Effector memory CD8-positive, alpha-beta T cell (primary cell): ENCODE results near the gene DOK4.

ENCODE experiments used
- ATAC-seq: fragments of 150-1000 bp; cut with Tn5 transposase; replicated peaks from 2 replicates; pipeline ENCODE4 v1.10.0; 2021; ENCODE audit warnings: mild to moderate bottlenecking, moderate library complexity
- DNase-seq, 3 experiments: peaks; one replicate each; pipeline ENCODE4 v3.0.0; 2021
- H3K27ac Mint-ChIP-seq, 2 donors: one replicate each; pipeline ENCODE4 v1.8.0; 2022; ENCODE audit warnings: mild to moderate bottlenecking in 2 of 2, mixed read lengths in 2 of 2, moderate library complexity in 2 of 2
- H3K27me3 Mint-ChIP-seq, 2 donors: one replicate each; pipeline ENCODE4 v1.8.0; 2022; ENCODE audit warnings: mixed read lengths in 2 of 2
- H3K36me3 Mint-ChIP-seq: one replicate; pipeline ENCODE4 v1.8.0; 2022; ENCODE audit warnings: mild to moderate bottlenecking, moderate library complexity, mixed read lengths; ENCODE audit not compliant: insufficient read depth
- H3K4me1 Mint-ChIP-seq, 2 donors: one replicate each; pipeline ENCODE4 v1.8.0; 2022; ENCODE audit warnings: low read depth in 2 of 2, mixed read lengths in 2 of 2
- H3K4me3 Mint-ChIP-seq, 2 donors: one replicate each; pipeline ENCODE4 v1.8.0; 2022; ENCODE audit warnings: mild to moderate bottlenecking in 2 of 2, mixed read lengths in 2 of 2, moderate library complexity in 2 of 2
- H3K9me3 Mint-ChIP-seq, 2 donors: one replicate each; pipeline ENCODE4 v1.8.0; 2022; ENCODE audit warnings: mixed read lengths in 2 of 2
- total RNA-seq, 9 experiments: gene quantifications; one replicate each; lab custom pipeline; 2026; lab: John Stamatoyannopoulos, UW

Gene DOK4
- 3.0 to 14.5 (median 4.0) reads per million in 9 experiments for total RNA-seq

- peak; percentile 90 for ATAC-seq
- H3K9me3 Mint-ChIP-seq, result no peaks in the 10 kb centered on the region
- peak within 1 kb of the TSS; percentile 88 to 91 for H3K27ac Mint-ChIP-seq
- peak; percentile 64 to 71 (median 66) for DNase-seq
- H3K4me1 Mint-ChIP-seq, result peaks cover 19 to 20% of the 10 kb centered on the region in 2 donors
- H3K27me3 Mint-ChIP-seq, result no peaks in the 10 kb centered on the region
- peak within 1 kb of the TSS; percentile 91 to 95 for H3K4me3 Mint-ChIP-seq
- peaks cover 3% of the 10 kb centered on the region for H3K36me3 Mint-ChIP-seq
Observed at GRCh38 chr16:57485916-57486857, at the start of gene DOK4. DOK4 (minus strand) TSS chr16:57486493; CDS start chr16:57479507, 6,986 bp downstream.

- ATAC-seq, result peak; percentile 82
- H3K4me3 Mint-ChIP-seq, result peak overlapping the region; percentile 78 to 88
- H3K36me3 Mint-ChIP-seq, result peaks cover 19% of the 10 kb centered on the region
- H3K27me3 Mint-ChIP-seq, result no peaks in the 10 kb centered on the region
- peak; percentile 86 to 90 (median 88) for DNase-seq
- peak overlapping the region; percentile 97 to 98 for H3K27ac Mint-ChIP-seq
- no peaks in the 10 kb centered on the region for H3K9me3 Mint-ChIP-seq
- H3K4me1 Mint-ChIP-seq, result peaks cover 69 to 76% of the 10 kb centered on the region in 2 donors
Observed at GRCh38 chr16:57535680-57536305, 49.5 kb upstream of the DOK4 start.

GRCh38 chr16:57534881-57535658 is 48.8 kb upstream of the DOK4 start:
- Mint-ChIP-seq H3K9me3 (no peaks in the 10 kb centered on the region), H3K27ac (peak overlapping the region; percentile 97 to 98), H3K36me3 (peaks cover 22% of the 10 kb centered on the region), H3K4me1 (peaks cover 71 to 78% of the 10 kb centered on the region in 2 donors), H3K27me3 (no peaks in the 10 kb centered on the region), H3K4me3 (peak overlapping the region; percentile 78 to 88)
- no peak for DNase-seq
- no peak for ATAC-seq

GRCh38 chr16:57534337-57534880 is 48.1 kb upstream of the DOK4 start:
- Mint-ChIP-seq H3K36me3 (peaks cover 27% of the 10 kb centered on the region), H3K4me3 (peak overlapping the region; percentile 45 to 78), H3K9me3 (no peaks in the 10 kb centered on the region), H3K27me3 (no peaks in the 10 kb centered on the region), H3K27ac (peak overlapping the region; percentile 97 to 98), H3K4me1 (peaks cover 78 to 83% of the 10 kb centered on the region in 2 donors)
- DNase-seq (no peak), ATAC-seq (no peak)

GRCh38 chr16:57533431-57534336 is 47.4 kb upstream of the DOK4 start:
- ATAC-seq, result no peak
- DNase-seq, result peak in 1 of 3 experiments; percentile 19
- Mint-ChIP-seq H3K27me3 (no peaks in the 10 kb centered on the region), H3K36me3 (peaks cover 29% of the 10 kb centered on the region), H3K9me3 (no peaks in the 10 kb centered on the region), H3K4me1 (peaks cover 73 to 77% of the 10 kb centered on the region in 2 donors), H3K27ac (peak overlapping the region; percentile 97 to 98), H3K4me3 (peak overlapping the region; percentile 45 to 78)

GRCh38 chr16:57532266-57532625 is 46.0 kb upstream of the DOK4 start:
- ATAC-seq (no peak), DNase-seq (no peak)
- H3K9me3 Mint-ChIP-seq, result no peaks in the 10 kb centered on the region
- H3K27me3 Mint-ChIP-seq, result no peaks in the 10 kb centered on the region
- H3K36me3 Mint-ChIP-seq, result peaks cover 25% of the 10 kb centered on the region
- peak overlapping the region; percentile 97 to 98 for H3K27ac Mint-ChIP-seq
- peak overlapping the region; percentile 1 to 84 for H3K4me3 Mint-ChIP-seq
- H3K4me1 Mint-ChIP-seq, result peaks cover 61 to 63% of the 10 kb centered on the region in 2 donors

GRCh38 chr16:57531635-57532265 is 45.5 kb upstream of the DOK4 start:
- DNase-seq, result no peak
- Mint-ChIP-seq H3K4me3 (peak overlapping the region; percentile 72 to 84), H3K36me3 (peaks cover 20% of the 10 kb centered on the region), H3K27ac (peak overlapping the region; percentile 97 to 98), H3K9me3 (no peaks in the 10 kb centered on the region), H3K4me1 (peaks cover 56 to 59% of the 10 kb centered on the region in 2 donors), H3K27me3 (no peaks in the 10 kb centered on the region)
- no peak for ATAC-seq

- Mint-ChIP-seq H3K27me3 (no peaks in the 10 kb centered on the region), H3K4me1 (peaks cover 57 to 59% of the 10 kb centered on the region in 2 donors), H3K4me3 (peak overlapping the region; percentile 72 to 84), H3K27ac (peak overlapping the region; percentile 85 to 97), H3K36me3 (peaks cover 18% of the 10 kb centered on the region), H3K9me3 (no peaks in the 10 kb centered on the region)
- no peak for ATAC-seq
- DNase-seq, result no peak
Observed at GRCh38 chr16:57531253-57531575, 44.9 kb upstream of the DOK4 start.

- peaks cover 16% of the 10 kb centered on the region for H3K36me3 Mint-ChIP-seq
- H3K4me3 Mint-ChIP-seq, result peak overlapping the region; percentile 72 to 84
- H3K9me3 Mint-ChIP-seq, result no peaks in the 10 kb centered on the region
- DNase-seq (no peak), ATAC-seq (no peak)
- peak overlapping the region; percentile 85 to 97 for H3K27ac Mint-ChIP-seq
- H3K4me1 Mint-ChIP-seq, result peaks cover 56 to 58% of the 10 kb centered on the region in 2 donors
- no peaks in the 10 kb centered on the region for H3K27me3 Mint-ChIP-seq
Observed at GRCh38 chr16:57530522-57531252, 44.4 kb upstream of the DOK4 start.

GRCh38 chr16:57530104-57530521 is 43.8 kb upstream of the DOK4 start:
- Mint-ChIP-seq H3K27ac (peak overlapping the region; percentile 85 to 97), H3K27me3 (no peaks in the 10 kb centered on the region), H3K4me1 (peaks cover 54% of the 10 kb centered on the region in 2 donors), H3K36me3 (peaks cover 18% of the 10 kb centered on the region), H3K4me3 (peak overlapping the region; percentile 72 to 84), H3K9me3 (no peaks in the 10 kb centered on the region)
- DNase-seq (peak; percentile 64 to 68 (median 65)), ATAC-seq (peak; percentile 94)

- H3K36me3 Mint-ChIP-seq, result peaks cover 18% of the 10 kb centered on the region
- no peaks in the 10 kb centered on the region for H3K27me3 Mint-ChIP-seq
- peaks cover 48 to 49% of the 10 kb centered on the region in 2 donors for H3K4me1 Mint-ChIP-seq
Observed at GRCh38 chr16:57529391-57530103, 43.3 kb upstream of the DOK4 start.

More at GRCh38 chr16:57529391-57530103, 43.3 kb upstream of the DOK4 start:
- peak overlapping the region; percentile 85 to 97 for H3K27ac Mint-ChIP-seq
- no peaks in the 10 kb centered on the region for H3K9me3 Mint-ChIP-seq
- DNase-seq (no peak), ATAC-seq (peak; percentile 13)
- H3K4me3 Mint-ChIP-seq, result peak overlapping the region; percentile 72 to 84
